GM23338 (cell line): ENCODE data around the gene MCC. TPM values are rescaled to one million over a fixed set of nuclear protein-coding genes. Genes with fewer than 3 reads are reported as not detected.

Experiments used
- ATAC-seq: fragments of 200-7000 bp; cut with Tn5 transposase; 3 replicates; pipeline ENCODE4 v1.9.1; 2020
- DNase-seq: peaks from one replicate; pipeline ENCODE4 v3.0.0-alpha.2; 2015; ENCODE audit warnings: low spot score
- H2AFZ ChIP-seq: fragments of 200-600 bp; sonication (generic); 2 replicates; pipeline ENCODE4 v1.8.0; 2016; ENCODE audit warnings: antibody characterized with exemption, mild to moderate bottlenecking, moderate library complexity
- H3F3A ChIP-seq: fragments of 200-600 bp; sonication (generic); replicated peaks from 2 replicates; pipeline ENCODE4 v1.8.0; 2017; ENCODE audit warnings: antibody characterized with exemption, mixed run types, low read depth
- H3K27ac ChIP-seq: fragments of 200-600 bp; sonication (generic); 2 replicates; pipeline ENCODE4 v1.6.1; 2016; ENCODE audit warnings: low read depth
- H3K27me3 ChIP-seq: fragments of 200-600 bp; sonication (generic); 2 replicates; pipeline ENCODE4 v1.8.0; 2016; ENCODE audit warnings: mild to moderate bottlenecking, mixed run types, moderate library complexity; ENCODE audit not compliant: insufficient read depth
- H3K36me3 ChIP-seq: fragments of 200-600 bp; sonication (generic); 2 replicates; pipeline ENCODE4 v1.8.0; 2016; ENCODE audit warnings: mild to moderate bottlenecking; ENCODE audit not compliant: insufficient read depth
- H3K4me1 ChIP-seq: fragments of 200-600 bp; sonication (generic); 2 replicates; pipeline ENCODE4 v1.8.0; 2016; ENCODE audit warnings: mild to moderate bottlenecking, moderate library complexity; ENCODE audit not compliant: insufficient read depth
- H3K4me2 ChIP-seq: fragments of 200-600 bp; sonication (generic); 2 replicates; pipeline ENCODE4 v1.7.1; 2017; ENCODE audit warnings: mixed run types
- H3K4me3 ChIP-seq: fragments of 200-600 bp; sonication (generic); 2 replicates; pipeline ENCODE4 v1.6.1; 2016; ENCODE audit warnings: mixed run types
- H3K79me2 ChIP-seq: fragments of 200-600 bp; sonication (generic); replicated peaks from 2 replicates; pipeline ENCODE4 v1.8.0; 2017; ENCODE audit warnings: mild to moderate bottlenecking; ENCODE audit not compliant: insufficient read depth
- H3K9me2 ChIP-seq: fragments of 200-600 bp; sonication (generic); 2 replicates; pipeline ENCODE4 v1.8.0; 2017; ENCODE audit not compliant: insufficient read depth
- H4K20me1 ChIP-seq: fragments of 200-600 bp; sonication (generic); replicated peaks from 2 replicates; pipeline ENCODE4 v1.8.0; 2017; ENCODE audit warnings: mild to moderate bottlenecking; ENCODE audit not compliant: insufficient read depth
- H3K27ac Mint-ChIP-seq: 2 replicates; pipeline ENCODE4 v1.8.0; 2020; ENCODE audit warnings: inconsistent platforms, mild to moderate bottlenecking, moderate library complexity, mixed read lengths
- H3K27me3 Mint-ChIP-seq: 3 replicates; pipeline ENCODE4 v1.8.0; 2022; ENCODE audit warnings: low read depth, mild to moderate bottlenecking, moderate library complexity, mixed read lengths, inconsistent platforms; ENCODE audit not compliant: insufficient read depth, poor library complexity
- H3K36me3 Mint-ChIP-seq: 3 replicates; pipeline ENCODE4 v1.8.0; 2021; ENCODE audit warnings: low read depth, mild to moderate bottlenecking, inconsistent platforms, moderate library complexity, mixed read lengths
- H3K4me1 Mint-ChIP-seq: 3 replicates; pipeline ENCODE4 v1.8.0; 2020; ENCODE audit warnings: mild to moderate bottlenecking, inconsistent platforms, mixed read lengths
- H3K4me3 Mint-ChIP-seq: 3 replicates; pipeline ENCODE4 v1.8.0; 2021; ENCODE audit warnings: moderate library complexity, mild to moderate bottlenecking, inconsistent platforms, mixed read lengths
- H3K9me3 Mint-ChIP-seq: 3 replicates; pipeline ENCODE4 v1.8.0; 2020; ENCODE audit warnings: moderate library complexity, mild to moderate bottlenecking, inconsistent platforms, mixed read lengths
- CREB1 ChIP-seq: fragments of 250-450 bp; sonication (Bioruptor Pico); IDR thresholded peaks from 2 replicates; pipeline ENCODE4 v1.5.0; 2020; ENCODE audit warnings: low read depth, mild to moderate bottlenecking, moderate library complexity
- CTCF ChIP-seq, 2 experiments: fragments of 200-600 bp in 1 of 2; sonication (generic) in 1 of 2; conservative IDR thresholded peaks; 2 replicates each; pipeline versions ENCODE4 v1.5.1 to v1.6.1; 2016 to 2017; ENCODE audit warnings: antibody characterized with exemption in 2 of 2, low read depth in 2 of 2, mild to moderate bottlenecking in 2 of 2, moderate library complexity in 1 of 2
- ETS1 ChIP-seq: IDR thresholded peaks from 2 replicates; pipeline ENCODE4 v1.6.1; 2016; ENCODE audit warnings: antibody characterized with exemption
- EZH2 ChIP-seq: fragments of 200-600 bp; sonication (generic); IDR thresholded peaks from one replicate; pipeline ENCODE4 v1.8.0; 2017; ENCODE audit warnings: antibody characterized with exemption, mild to moderate bottlenecking, low read depth; ENCODE audit not compliant: unreplicated experiment
- EZH2phosphoT487 ChIP-seq: fragments of 200-600 bp; sonication (generic); IDR thresholded peaks from one replicate; pipeline ENCODE4 v1.8.1; 2018; ENCODE audit warnings: antibody characterized with exemption; ENCODE audit not compliant: unreplicated experiment
- JUNB ChIP-seq: IDR thresholded peaks from one replicate; pipeline ENCODE4 v1.6.1; 2016; ENCODE audit warnings: antibody characterized with exemption; ENCODE audit not compliant: unreplicated experiment
- NANOG ChIP-seq: IDR thresholded peaks from 2 replicates; pipeline ENCODE4 v1.6.1; 2016; ENCODE audit warnings: antibody characterized with exemption, borderline replicate concordance
- POLR2AphosphoS5 ChIP-seq: IDR thresholded peaks from 2 replicates; pipeline ENCODE4 v1.6.1; 2016; ENCODE audit warnings: antibody characterized with exemption, low read depth
- REST ChIP-seq: IDR thresholded peaks from one replicate; pipeline ENCODE4 v1.6.1; 2018; ENCODE audit warnings: antibody characterized with exemption; ENCODE audit not compliant: unreplicated experiment
- STAT1 ChIP-seq: IDR thresholded peaks from one replicate; pipeline ENCODE4 v1.6.1; 2016; ENCODE audit warnings: antibody characterized with exemption; ENCODE audit not compliant: unreplicated experiment
- ZNF114 ChIP-seq: fragments of 250-450 bp; sonication (Bioruptor Pico); IDR thresholded peaks from 2 replicates; pipeline ENCODE4 v1.5.0; 2020; ENCODE audit warnings: mild to moderate bottlenecking, moderate library complexity
- ZNF331 ChIP-seq: fragments of 250-450 bp; sonication (Bioruptor Pico); IDR thresholded peaks from 2 replicates; pipeline ENCODE4 v1.5.0; 2020; ENCODE audit warnings: low read depth, mild to moderate bottlenecking, moderate library complexity
- ZNF462 ChIP-seq: fragments of 250-450 bp; sonication (Bioruptor Pico); IDR thresholded peaks from 2 replicates; pipeline ENCODE4 v1.5.0; 2020; ENCODE audit warnings: mild to moderate bottlenecking, moderate library complexity
- polyA plus RNA-seq: library from polyadenylated mRNA; unstranded; fragments of >200 nt; fragmentation: Nextera tagmentation; extraction: Ambion mirVana; gene quantifications from 2 replicates; pipeline ENCODE4 v1.2.1, GENCODE V29; 2016
- total RNA-seq: library from RNA; depleted of rRNA; stranded (reverse); fragments of >200 nt; shearing (Covaris generic); gene quantifications from 2 replicates; pipeline ENCODE4 v1.2.3, GENCODE V29; 2014

MCC gene
- total and polyA plus RNA-seq, 2 experiments from 2014 or later, result 3.8 to 10.1 TPM

- TF ChIP-seq STAT1 (no peak), EZH2phosphoT487 (no peak), CREB1 (CRISPR knock-in tag) (no peak), ZNF114 (no peak)
These were observed 334.6 kb downstream of the MCC start (continued) for GRCh38 chr5:113153512-113154097.

- H2AFZ ChIP-seq, result no peak overlapping the region
- no peaks in the 10 kb centered on the region for H3F3A ChIP-seq
- H3K27ac ChIP-seq, result no peak overlapping the region
- no peaks in the 10 kb centered on the region for H3K9me2 ChIP-seq
- H3K36me3 ChIP-seq, result no peaks in the 10 kb centered on the region
- no peaks in the 10 kb centered on the region for H3K79me2 ChIP-seq
- H3K27me3 Mint-ChIP-seq, result no peaks in the 10 kb centered on the region
- no peaks in the 10 kb centered on the region for H3K36me3 Mint-ChIP-seq
- no peaks in the 10 kb centered on the region for H4K20me1 ChIP-seq
- H3K4me3 Mint-ChIP-seq, result no peak overlapping the region
- peaks cover 9% of the 10 kb centered on the region for H3K4me1 ChIP-seq
- no peak for TF ChIP-seq REST
- no peak for TF ChIP-seq NANOG
- no peak for TF ChIP-seq STAT1
- no peak for TF ChIP-seq CTCF (conservative IDR thresholded peaks at IDR 0.05; ENCODE audit: low read depth in 2 of 2)
- TF ChIP-seq ZNF114, result no peak
- no peak for TF ChIP-seq POLR2AphosphoS5
- TF ChIP-seq ZNF462 (CRISPR knock-in tag), result no peak
- TF ChIP-seq JUNB, result no peak
- TF ChIP-seq EZH2, result no peak
- TF ChIP-seq CREB1 (CRISPR knock-in tag), result no peak
- TF ChIP-seq ETS1, result no peak
- TF ChIP-seq EZH2phosphoT487, result no peak
- no peak for TF ChIP-seq ZNF331
- H3K9me3 Mint-ChIP-seq, result no peaks in the 10 kb centered on the region
- peaks cover 18% of the 10 kb centered on the region for H3K4me1 Mint-ChIP-seq
- ATAC-seq (no peak), DNase-seq (no peak)
- no peak overlapping the region for H3K4me3 ChIP-seq
- H3K27ac Mint-ChIP-seq, result no peak overlapping the region
- H3K27me3 ChIP-seq, result no peaks in the 10 kb centered on the region
- H3K4me2 ChIP-seq, result no peak overlapping the region
These were observed 335.9 kb downstream of the MCC start for GRCh38 chr5:113152380-113152740.
